GM18907 (cell line): ENCODE measurements around the gene RRH.
"Not testable (repeated sequence)": the region's sequence is repeated elsewhere in the genome, so short reads cannot be mapped to it uniquely, and the experiment has no call there.

ENCODE experiments used
- ATAC-seq: cut with Tn5 transposase; IDR thresholded peaks from one replicate; pipeline ENCODE4 v1.9.1; 2021; ENCODE audit warnings: mild to moderate bottlenecking, moderate library complexity; ENCODE audit not compliant: unreplicated experiment

Gene RRH

GRCh38 chr4:109827672-109828071, at the start of gene RRH:
TSS of gene RRH (plus strand) at chr4:109827972. CDS start at chr4:109828028, 56 bp downstream.
- no peak for ATAC-seq

- ATAC-seq, result not testable (repeated sequence)
These were observed 45.7 kb upstream of the RRH start for GRCh38 chr4:109782092-109782491.

GRCh38 chr4:109786846-109787245, 40.9 kb upstream of the RRH start:
- ATAC-seq, result no peak

GRCh38 chr4:109787807-109788206, 40.0 kb upstream of the RRH start:
- ATAC-seq, result no peak

- ATAC-seq, result no peak
These were observed 32.7 kb upstream of the RRH start for GRCh38 chr4:109795059-109795458.

GRCh38 chr4:109798866-109799265, 28.9 kb upstream of the RRH start:
- ATAC-seq, result peak; percentile 43

- no peak for ATAC-seq
These were observed 26.5 kb upstream of the RRH start for GRCh38 chr4:109801099-109801789.

- no peak for ATAC-seq
These were observed 25.9 kb upstream of the RRH start, which contains the start of gene CFI for GRCh38 chr4:109801895-109802319. TSS of gene CFI (minus strand) at chr4:109801999. CDS start at chr4:109801971, 28 bp downstream.

GRCh38 chr4:109803924-109804571, 23.7 kb upstream of the RRH start:
- peak; percentile 87 for ATAC-seq

- ATAC-seq, result no peak
These were observed 18.1 kb upstream of the RRH start for GRCh38 chr4:109809655-109810054.

- ATAC-seq, result no peak
These were observed 17.0 kb upstream of the RRH start for GRCh38 chr4:109810552-109811387.

- no peak for ATAC-seq
These were observed 16.1 kb upstream of the RRH start for GRCh38 chr4:109811707-109812106.

GRCh38 chr4:109815151-109816081, 12.4 kb upstream of the RRH start, which contains the start of gene GAR1:
TSS of gene GAR1 (plus strand) at chr4:109815762. CDS start at chr4:109816165, 403 bp downstream.
- peak; percentile 99 for ATAC-seq

GRCh38 chr4:109816082-109816442, 11.7 kb upstream of the RRH start:
- ATAC-seq, result no peak

GRCh38 chr4:109816894-109817293, 10.9 kb upstream of the RRH start:
- ATAC-seq, result no peak

GRCh38 chr4:109818268-109818667, 9.5 kb upstream of the RRH start:
- ATAC-seq, result no peak

GRCh38 chr4:109820563-109820962, 7.2 kb upstream of the RRH start:
- no peak for ATAC-seq

- ATAC-seq, result no peak
These were observed 6.6 kb upstream of the RRH start for GRCh38 chr4:109821185-109821584.

GRCh38 chr4:109826719-109827118, 1.1 kb upstream of the RRH start:
- peak; percentile 78 for ATAC-seq

GRCh38 chr4:109833756-109834155, 6.0 kb downstream of the RRH start:
- no peak for ATAC-seq
